MM.1S (cell line): ENCODE measurements around the gene ZGPAT.

Experiments used
- CTCF ChIP-seq: fragments of 300-600 bp; sonication (generic); IDR thresholded peaks from 2 replicates; pipeline ENCODE4 v1.5.1; 2016; ENCODE audit warnings: antibody characterized with exemption, low read length, mixed read lengths
- EZH2phosphoT487 ChIP-seq: fragments of 300-600 bp; sonication (generic); IDR thresholded peaks from 2 replicates; pipeline ENCODE4 v1.6.1; 2018; ENCODE audit warnings: antibody characterized with exemption, low read length

GRCh38 chr20:63693733-63694583 is 13.9 kb upstream of the ZGPAT start:
- TF ChIP-seq CTCF (no peak), EZH2phosphoT487 (no peak)
